A204.1 (cell line): ENCODE measurements around the gene STAT4.

ENCODE experiments used
- FAIRE-seq: peaks from 2 replicates; lab custom pipeline; 2012; peaks lifted over from hg19 to GRCh38; lab: Jason Lieb, UNC

STAT4 gene

DNA sequence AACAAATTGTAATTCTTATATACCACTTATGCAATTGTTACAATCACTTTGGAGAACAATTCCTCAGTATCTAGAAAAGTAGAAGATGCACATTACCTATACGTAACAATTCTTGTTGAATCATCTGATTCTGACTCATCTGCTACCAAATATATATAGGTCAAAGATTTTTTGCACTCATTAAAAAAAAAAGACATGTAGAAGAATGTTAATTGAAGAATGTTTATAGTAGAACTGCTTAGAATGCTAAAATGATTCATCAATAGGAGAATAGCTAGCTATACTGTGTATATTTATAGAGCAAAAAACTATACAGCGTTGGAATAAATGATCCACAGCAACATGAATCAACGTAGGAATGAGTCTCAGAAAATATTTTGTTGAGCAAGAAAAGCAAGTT lies 107.4 kb downstream of the STAT4 start:
- no peak for FAIRE-seq

DNA sequence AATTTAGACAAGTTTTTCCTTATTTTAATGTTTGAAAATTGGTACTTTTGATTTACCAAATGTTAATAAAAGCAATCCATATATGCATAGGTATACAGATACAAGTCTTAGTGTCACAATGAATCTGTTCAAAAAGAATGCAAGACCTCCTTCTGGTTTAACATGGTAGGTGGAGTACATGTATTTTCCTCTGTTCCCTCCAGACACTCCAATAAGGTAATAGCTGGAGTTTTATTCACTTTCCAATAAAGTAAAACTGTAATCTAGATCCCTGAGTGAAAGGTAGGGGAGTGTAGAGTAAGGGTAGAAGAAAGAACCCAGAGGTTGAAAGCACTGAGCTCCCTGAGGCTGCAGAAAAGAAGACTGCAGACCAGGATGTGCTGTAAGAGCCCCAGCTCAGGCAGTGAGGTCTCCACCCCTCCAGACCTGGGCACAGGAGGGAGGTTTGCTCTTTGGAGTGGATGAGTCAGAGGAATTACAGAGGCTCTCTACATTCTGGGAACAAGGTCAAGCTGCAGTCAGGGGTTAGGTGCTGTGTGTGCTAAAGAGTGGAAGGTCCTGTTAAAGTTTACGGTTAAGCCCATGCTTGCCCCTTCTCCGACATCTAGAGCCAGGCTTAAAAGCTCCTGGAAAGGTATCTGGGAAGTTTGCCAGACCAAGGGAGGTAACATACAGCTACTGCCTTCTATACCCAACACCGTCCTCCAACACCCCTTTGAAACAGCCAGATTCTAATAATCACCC lies 109.2 kb downstream of the STAT4 start:
- no peak for FAIRE-seq

DNA sequence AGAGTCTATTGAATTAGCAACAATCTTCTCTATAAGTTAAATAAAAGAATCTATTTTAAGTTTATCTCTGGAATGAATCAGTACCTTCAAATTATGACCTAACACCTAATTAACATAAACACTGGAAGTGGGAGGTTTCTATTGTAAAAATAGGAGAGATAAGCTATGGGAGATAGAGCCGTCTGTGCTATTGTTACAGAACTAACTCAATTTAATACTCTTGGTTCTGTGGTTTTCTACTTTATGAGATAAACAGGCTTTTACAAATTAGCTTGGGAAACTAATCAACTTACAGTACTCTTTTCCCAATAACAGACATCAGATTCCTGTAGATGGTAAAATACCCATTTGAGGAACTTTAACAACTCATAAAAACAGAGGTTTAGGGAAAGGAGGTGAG lies 111.2 kb downstream of the STAT4 start:
- no peak for FAIRE-seq

DNA sequence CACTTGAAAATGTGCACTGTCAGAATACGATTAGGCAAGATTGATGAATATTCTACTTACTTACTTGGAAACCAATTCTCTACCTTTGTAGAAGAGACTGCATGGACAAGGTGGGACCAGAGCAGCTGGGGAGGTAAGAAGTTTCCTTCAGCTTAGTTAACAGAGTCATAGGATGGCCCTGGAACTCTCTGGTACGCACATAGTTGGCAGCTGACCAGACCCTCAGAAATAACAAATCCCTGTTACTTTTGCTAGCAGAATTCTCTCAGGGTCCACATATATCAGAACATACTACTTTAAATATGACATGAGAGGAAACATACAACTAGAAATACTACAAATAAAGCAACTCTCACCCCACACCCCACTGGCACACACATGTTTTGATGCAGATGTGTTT lies 112.1 kb downstream of the STAT4 start:
- FAIRE-seq = no peak

DNA sequence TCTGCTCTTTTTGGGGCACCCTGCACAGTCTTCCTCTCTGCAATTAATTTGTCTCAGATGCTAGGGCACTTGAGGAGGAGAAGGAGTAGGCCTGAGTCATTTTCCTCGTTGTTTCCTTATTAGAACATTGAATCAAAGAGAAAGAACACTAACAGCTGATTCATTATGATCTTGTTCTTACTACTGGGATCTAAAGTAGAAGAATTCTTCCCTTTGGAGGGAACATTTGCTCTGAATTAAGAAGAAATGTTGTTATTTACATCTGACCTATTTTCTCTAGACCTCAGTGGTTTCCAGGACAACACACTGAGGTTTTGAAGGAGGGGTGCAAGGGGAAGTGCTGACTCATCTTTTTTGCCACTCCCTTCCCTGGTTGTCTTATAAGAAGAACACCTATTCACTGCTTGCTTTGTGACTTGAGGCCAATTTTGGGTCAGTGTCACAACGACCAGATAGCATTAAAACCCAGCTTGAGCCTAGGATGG lies 112.5 kb downstream of the STAT4 start:
- no peak for FAIRE-seq

DNA sequence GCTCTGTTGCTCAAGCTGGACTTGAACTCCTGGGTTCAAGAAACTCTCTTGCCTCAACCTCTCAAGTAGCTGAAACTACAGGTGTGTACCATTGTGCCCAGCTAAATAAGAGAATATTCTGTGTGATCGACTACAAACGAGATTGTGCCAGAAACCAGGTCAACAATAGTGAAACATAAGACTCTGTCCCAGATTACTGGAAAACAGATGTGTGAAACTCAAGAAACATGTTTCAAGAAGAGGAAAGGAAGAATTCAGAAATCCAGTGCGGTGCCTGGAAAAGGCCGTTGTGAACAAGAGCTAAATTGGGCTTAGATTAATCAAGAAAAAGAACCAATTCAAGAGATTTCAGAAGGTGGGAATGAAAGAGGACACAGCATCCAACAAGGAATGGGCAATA lies 113.4 kb downstream of the STAT4 start:
- no peak for FAIRE-seq

DNA sequence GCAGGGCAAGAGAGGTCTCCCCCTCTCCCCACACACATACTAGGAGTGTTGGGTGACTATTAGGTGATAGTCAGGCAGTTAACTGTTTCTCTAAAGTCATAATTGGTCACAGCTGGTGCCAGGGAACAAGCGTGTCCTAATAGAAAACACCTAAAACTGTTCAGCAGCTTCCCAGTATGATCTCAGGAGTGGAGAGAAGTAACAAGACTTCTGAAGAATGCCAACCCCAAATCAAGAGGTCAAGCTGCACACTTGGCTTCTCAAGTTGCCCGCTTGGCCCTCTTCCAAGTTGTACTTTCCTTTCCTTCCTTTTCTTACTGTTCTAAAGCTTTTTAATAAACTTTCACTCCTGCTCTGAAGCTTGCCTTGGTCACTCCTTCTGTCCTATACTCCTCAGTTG lies 114.4 kb downstream of the STAT4 start:
- FAIRE-seq = no peak

DNA sequence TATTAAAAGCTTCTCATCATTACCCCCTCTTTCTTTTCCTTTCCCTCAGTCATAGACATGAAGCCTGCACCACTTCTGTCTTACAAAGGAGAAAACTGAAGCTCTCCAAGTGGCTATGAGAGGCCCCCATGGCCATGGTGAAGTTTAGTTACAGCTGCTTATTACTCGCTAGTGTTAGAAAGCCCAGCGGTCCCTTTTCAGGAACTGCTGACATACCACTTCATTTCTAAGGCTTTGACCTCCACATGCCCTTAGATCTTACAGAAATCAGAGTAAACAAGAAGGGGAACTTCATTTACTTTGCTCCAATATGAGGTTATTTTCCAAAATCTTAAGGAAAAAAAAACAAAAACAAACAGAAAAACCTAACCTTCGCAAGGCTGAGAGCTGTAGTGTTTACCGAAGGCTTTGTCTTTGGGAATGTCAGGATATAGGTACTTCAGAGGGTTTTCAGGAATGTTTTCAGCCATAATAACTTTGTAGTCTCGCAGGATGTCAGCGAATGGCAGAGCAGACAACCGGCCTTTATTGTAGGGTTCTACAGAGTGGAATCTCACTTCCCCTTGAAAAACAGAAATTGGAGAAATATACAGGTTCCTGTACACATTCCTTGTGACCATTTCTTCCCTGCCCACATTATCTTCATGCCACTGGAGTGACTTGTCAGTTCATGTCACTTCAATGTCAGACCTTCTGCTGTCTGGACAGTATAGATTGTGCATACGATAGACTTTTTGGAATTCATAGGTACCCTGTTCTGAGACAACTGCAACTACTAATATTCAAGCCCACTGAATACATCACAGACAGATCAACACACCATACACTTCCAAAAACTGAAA lies 118.0 kb downstream of the STAT4 start:
- no peak for FAIRE-seq

DNA sequence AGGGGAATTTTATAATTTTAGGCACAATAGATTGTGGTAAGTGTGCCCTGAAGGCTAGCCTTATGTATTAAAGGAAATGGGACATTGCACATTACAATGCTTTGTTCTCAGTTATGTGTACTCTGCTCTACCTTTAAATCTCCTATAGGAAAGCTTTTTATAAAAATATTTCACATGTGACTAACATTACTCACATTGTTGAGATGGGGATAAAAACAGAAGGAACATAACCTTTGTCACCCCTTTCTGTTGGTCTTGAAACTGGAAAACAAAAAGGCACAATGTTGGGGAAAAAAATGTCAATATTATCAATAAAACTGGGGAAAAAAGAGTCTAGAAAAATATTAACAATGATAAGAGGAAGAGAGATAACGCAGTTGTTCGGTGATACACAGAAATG lies 119.5 kb downstream of the STAT4 start:
- FAIRE-seq = no peak

DNA sequence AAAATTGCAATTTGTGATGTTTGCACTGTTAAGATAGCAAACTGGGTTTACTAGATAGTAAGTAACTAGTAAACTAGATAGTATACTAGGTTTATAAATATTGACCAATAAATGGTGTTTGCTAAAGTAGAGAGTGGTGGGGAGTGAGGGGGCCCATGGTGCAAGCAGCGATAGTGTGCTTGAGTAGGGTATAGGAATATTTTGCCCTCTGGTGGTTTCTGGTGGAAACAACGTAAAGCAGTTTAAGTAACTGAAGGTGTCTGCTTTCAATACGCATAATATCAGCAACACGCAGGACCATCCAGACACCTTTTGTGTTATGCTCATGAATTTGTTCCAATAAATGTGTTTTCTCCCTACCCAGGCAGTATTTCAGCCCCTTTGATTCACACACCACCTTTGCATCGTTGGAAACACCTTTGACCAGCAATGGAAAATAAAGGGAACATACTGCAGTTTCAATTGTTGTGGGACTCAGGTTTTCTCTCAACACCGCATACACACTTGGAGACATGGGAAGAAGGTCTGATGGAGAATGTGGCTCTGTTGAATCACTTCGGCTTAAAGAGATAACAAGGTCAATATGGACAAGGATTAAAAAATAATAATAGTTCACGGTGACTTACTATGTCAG lies 120.2 kb downstream of the STAT4 start:
- FAIRE-seq = no peak

DNA sequence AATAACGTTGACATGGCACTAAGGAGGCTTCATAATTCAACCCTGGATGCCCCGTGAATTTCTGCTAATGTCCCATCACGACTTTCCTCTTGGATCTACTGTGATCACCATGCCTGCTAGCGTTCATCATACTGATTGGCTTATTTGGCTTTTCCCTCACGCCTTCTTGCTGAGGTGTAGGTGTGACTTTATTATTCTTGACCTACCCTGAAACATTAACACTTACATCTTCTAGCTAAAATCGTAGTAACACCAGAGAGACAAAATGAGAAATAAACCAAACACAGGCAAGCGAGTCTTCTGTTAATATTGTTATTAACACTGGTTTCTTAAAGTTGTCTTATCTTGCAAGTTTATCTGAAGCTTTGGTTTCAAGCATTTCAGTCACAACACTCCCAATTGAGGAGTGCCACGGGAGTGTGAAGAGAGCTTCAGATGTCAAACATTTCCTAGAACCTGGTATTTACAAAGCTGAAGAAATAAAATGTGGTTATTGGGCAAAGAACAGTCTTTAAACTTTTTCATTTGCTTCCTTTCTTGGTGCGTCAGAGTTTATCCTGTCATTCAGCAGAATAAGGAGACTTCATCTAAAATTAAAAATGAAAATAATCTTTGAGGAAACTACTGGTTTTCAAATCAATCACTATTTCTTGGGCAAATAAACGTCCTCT lies 121.4 kb downstream of the STAT4 start:
- no peak for FAIRE-seq

DNA sequence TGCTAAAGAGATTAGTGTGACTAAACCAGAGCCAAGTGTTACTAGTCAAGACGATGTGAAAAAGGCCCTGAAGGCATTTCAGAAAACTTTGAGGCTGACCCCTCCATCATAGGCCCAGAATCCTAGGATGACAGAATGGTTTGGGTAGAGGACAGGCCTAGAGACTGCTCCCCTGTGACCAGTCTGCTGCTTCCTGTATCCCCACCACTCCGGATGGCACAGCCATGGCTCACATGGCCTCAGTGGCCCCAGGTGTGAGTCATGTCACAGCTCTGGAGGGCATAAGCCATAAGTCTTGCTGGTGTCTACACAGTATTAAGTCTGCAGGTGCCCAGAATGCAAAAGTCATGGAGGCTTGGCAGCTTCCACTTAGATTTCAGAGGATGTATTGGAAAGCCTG lies 124.4 kb downstream of the STAT4 start:
- FAIRE-seq = no peak

DNA sequence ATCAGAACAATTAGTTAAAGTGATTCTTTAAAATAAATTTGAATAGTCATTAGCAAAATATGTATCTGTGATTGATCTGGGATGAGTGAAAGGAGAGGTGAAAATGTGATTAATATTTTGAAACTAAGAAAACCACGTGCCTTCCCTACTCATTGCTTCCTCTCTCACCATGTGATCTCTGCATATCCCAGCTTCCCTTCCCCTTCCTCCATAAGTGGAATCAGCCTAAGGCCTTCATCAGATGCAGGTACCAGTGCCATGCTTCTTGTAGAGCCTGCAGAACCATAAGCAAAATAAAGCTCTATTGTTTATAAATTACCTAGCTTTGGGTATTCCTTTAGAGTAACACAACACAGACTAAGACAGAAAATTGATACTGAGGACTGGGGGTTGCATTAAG lies 125.7 kb downstream of the STAT4 start:
- no peak for FAIRE-seq

DNA sequence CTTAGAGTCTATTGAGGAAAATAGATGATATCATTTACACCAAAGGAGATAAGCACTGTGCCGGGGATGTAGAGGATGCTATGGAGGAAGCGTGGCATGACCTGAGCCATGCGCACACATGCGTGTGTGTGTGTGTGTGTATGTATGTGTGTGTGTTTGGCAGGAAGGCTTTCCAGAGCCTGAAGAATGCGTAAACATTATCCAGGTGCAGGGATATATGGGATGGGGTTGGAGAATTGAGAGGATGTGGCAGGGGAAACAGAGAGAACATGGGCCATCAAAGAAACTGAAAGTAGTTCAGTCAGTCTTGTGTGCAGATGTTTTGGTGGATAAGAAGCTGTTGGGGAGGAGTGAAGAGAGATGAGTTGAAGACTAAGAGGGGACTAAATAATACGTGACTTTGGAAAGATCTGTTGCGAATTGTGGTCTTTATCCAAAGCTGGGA lies 127.5 kb downstream of the STAT4 start:
- FAIRE-seq = no peak

DNA sequence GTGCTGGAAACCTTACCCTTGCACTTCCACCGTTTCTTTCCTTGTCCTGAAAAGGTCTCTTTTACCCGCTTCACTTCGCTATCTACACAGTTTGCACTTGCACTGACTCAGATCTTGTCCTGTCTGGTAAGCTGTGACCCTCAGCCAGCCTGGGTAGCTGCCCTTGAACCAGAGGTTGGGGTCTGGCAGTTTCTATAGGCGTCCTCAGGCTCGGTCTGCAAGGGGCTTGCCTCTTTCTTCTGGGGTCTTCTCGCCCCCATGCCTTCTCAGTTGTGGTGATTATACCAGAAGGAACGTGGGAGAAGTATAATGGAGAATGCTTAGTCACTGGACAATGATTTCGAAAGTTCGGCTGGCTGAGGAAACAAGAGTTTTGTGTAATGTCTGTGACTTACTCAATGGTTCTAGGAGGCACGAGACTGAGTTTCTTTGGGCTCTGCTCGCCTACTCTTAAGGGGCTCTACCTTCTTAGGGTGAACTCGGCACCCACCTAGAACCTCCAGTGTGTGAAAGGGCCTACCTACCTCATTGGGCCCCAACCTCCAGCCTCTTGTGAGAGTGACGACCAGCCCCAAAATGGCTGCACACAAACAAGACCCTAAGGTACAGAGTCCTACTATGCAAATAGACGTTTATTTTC lies 129.9 kb downstream of the STAT4 start:
- no peak for FAIRE-seq

DNA sequence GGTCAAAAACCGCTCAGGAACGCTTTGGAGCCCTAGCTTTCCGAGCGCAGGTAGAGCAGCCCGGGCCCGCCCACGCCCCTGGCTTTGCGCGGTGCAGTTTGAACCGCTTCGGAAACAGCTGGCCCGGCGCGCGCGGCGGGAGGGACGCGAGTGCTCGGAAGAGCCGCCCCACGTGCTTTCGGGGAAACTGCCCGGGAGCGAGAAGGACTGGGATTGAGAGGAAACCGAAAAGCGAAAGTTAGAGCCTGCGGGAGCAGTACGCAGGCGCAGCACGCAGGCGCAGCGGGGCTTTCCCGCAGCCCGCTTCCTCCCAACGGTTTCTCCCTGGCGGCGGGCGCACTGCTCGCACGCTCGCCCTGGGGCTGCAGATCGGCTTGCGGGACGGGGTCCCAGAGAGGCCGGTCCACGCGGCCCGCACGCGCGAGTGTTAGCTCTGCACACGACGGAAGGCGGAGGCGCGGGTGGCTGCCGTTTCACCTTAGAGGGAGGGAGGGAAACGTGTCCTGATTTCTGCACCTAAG lies 130.5 kb downstream of the STAT4 start:
- no peak for FAIRE-seq

DNA sequence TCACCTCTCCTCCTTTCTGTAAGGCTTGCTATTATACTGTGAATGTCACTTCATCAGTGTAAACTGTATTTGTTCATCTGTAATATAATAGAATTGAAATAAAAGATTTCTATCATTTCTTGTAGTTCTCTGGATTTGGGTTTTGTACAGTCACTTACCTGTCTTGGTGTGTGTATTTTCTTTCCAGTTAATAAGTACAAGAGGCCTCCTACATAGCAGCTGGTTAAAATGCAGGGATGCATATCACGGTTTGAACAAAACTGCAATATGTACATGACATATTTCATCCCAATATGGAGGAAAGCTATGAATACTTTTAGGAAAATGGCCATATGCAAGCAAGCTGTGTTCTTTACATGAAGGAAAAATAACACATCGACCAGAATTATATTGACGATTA lies 131.4 kb downstream of the STAT4 start:
- no peak for FAIRE-seq

DNA sequence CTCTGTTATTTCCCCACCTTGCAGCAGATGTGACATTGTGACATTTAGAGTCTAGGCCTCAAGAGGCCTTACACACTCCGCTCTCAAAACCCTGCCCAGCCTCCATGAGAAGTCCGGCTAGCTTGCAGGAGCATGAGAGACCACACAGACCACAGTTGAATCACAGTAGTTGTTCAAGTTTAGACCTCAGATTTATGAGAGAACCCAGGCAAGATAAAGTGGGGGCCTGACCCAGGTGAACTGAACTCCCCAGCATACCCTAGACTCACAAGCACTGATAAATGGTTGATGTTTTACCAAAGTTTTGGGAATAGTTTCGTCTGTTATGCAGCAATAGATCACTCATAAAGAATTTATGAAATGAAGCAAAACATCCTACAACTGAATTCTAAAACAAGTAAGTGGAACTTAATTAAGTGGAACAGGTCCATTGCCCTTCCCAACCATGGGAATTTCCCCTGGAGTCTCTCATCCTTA lies 132.1 kb downstream of the STAT4 start:
- no peak for FAIRE-seq

DNA sequence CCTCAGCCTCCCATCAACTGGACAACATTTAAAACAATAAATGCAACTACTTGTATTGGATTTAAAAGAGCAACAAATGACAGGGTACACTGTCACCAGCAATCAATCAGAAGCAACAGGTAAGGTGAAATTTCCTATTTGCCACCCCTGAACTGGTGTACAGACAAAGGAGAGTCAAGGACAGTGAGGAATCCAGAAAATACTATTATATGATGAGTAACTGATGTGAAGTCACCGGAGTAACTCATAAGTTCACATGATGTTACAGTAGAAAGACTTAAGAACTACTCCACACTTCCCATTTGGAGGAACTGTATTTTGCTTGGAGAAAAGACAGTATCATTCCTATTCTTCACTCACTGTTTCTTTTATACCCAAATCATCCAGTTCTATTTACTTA lies 132.7 kb downstream of the STAT4 start:
- FAIRE-seq = no peak

DNA sequence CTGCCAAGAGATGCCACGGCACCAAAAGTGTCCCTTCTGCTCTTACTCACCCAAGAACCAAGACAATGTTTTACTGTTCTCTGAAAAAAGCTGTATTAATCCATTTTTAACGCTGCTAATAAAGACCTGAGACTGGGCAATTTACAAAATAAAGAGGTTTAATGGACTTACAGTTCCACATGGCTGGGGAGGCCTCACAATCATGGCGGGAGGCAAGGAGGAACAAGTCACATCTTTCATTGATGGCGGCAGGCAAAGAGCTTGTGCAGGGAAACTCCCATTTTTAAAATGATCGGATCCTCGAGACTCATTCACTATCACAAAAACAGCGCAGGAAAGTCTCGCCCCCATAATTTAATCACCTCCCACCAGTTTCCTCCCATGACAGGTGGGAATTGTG lies 135.0 kb downstream of the STAT4 start:
- no peak for FAIRE-seq

DNA sequence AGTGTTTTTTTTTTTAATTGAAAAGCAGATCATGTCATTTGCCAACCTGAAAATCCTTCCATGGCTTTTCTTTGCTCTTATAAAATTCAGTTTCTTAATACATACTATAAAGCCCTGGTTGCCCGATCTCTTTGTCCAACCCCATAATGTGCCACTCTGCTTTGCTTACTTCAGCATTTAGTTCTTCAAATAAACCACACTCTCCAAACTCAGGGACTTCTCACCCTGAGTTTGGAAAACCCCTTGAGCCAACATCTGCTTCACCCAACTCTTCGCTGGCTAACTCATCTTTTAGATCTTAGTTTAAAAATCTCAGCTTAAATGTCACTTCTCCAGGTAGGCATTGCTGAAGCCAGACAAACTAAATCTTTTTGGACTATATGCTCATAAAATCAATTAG lies 135.6 kb downstream of the STAT4 start:
- FAIRE-seq = no peak

DNA sequence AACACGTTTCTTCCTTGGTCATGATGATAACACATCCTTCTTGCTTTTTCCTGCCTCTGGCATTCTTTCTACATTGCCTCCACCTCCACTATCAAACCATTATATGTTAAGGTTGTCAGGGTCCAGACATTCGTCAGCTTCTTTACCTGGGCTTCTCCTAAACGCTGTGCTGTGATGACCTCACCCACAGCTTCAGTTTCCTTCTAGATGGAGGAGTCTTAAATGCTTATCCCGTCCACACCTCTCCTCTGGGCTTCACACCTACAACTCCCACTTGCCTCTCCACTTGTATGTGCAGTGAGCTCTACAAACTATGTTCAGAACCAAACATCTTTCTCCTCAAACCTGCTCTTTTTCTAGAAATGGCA lies 136.2 kb downstream of the STAT4 start:
- FAIRE-seq = no peak
